Left lung (tissue), 10 donors: Measurements from ENCODE around the gene NMNAT2. TPM values are rescaled to one million over a fixed set of nuclear protein-coding genes. Genes with fewer than 3 reads are reported as not detected.

Source experiments
- ATAC-seq: fragments of 200-7000 bp; cut with Tn5 transposase; one replicate; pipeline ENCODE4 v1.9.1; 2020; ENCODE audit warnings: moderate library complexity
- DNase-seq, 4 donors: peaks; one replicate each; pipeline ENCODE4 v3.0.0-alpha.2; 2013 to 2020
- H3K27ac ChIP-seq, 2 donors: fragments of 200-600 bp; sonication (generic) in 1 of 2; one replicate each; pipeline versions ENCODE4 v1.5.0 to v1.8.0; 2020 to 2021
- H3K27me3 ChIP-seq, 2 donors: fragments of 200-600 bp; sonication (generic) in 1 of 2; one replicate each; pipeline versions ENCODE4 v1.5.0 to v1.8.0; 2020 to 2021
- H3K36me3 ChIP-seq, 2 donors: fragments of 200-600 bp; sonication (generic) in 1 of 2; one replicate each; pipeline versions ENCODE4 v1.5.0 to v1.8.0; 2020 to 2021
- H3K4me1 ChIP-seq, 2 donors: fragments of 200-600 bp; one replicate each; pipeline ENCODE4 v1.8.0; 2021
- H3K4me3 ChIP-seq, 2 donors: fragments of 200-600 bp; sonication (generic) in 1 of 2; one replicate each; pipeline versions ENCODE4 v1.5.0 to v1.8.0; 2020 to 2021; ENCODE audit warnings: mild to moderate bottlenecking in 1 of 2
- H3K9me3 ChIP-seq, 2 donors: fragments of 200-600 bp; sonication (generic) in 1 of 2; one replicate each; pipeline versions ENCODE4 v1.5.0 to v1.8.0; 2020 to 2021
- CTCF ChIP-seq, 2 donors: fragments of 200-600 bp; sonication (generic) in 1 of 2; IDR thresholded peaks; one replicate each; pipeline versions ENCODE4 v1.5.0 to v1.8.0; 2021; ENCODE audit warnings: antibody characterized with exemption in 2 of 2
- intact Hi-C, 2 donors: fragments of 100-400 bp; cut with DNase I; formaldehyde crosslinking; loops; one replicate each; pipeline versions ENCODE4 v1.11.2 to v1.14.2; 2022
- polyA plus RNA-seq, 6 donors: library from polyadenylated mRNA; unstranded; fragments of 120-200 nt; gene quantifications; one replicate each; pipeline ENCODE4 v1.2.1, GENCODE V29; 2013; ENCODE audit not compliant: insufficient read length in 6 of 6
- total RNA-seq, 2 donors: library from RNA; stranded (reverse); fragmentation: NEBNext Ultra II Directional; extraction: Animal tissue kit (Norgen Biotek cat#: 25700); gene quantifications; one replicate each; pipeline ENCODE4 v1.2.1, GENCODE V29; 2021
- donor health status: DM: no; HTN: yes; CAD: no.
- donor health status: DM: no; HTN: no; CAD: no.

Gene NMNAT2
- total and polyA plus RNA-seq, 8 donors = 1.1 to 2.9 (median 1.5) TPM

- TF ChIP-seq CTCF (IDR thresholded peaks at IDR 0.05) = no peak
- Histone ChIP-seq H3K4me3 (no peak overlapping the region), H3K27me3 (peaks cover 0 to 30% of the 10 kb centered on the region in 2 donors), H3K9me3 (no peaks in the 10 kb centered on the region), H3K36me3 (no peaks in the 10 kb centered on the region), H3K27ac (peak overlapping the region in 1 of 2 donors; percentile 88), H3K4me1 (peaks cover 0 to 15% of the 10 kb centered on the region in 2 donors)
- intact Hi-C loops = no loop called here
- no peak for DNase-seq
- ATAC-seq = peak; percentile 52
These were observed 54.2 kb downstream of the NMNAT2 start for GRCh38 chr1:183363972-183364371.

- Histone ChIP-seq H3K27me3 (peaks cover 0 to 32% of the 10 kb centered on the region in 2 donors), H3K36me3 (no peaks in the 10 kb centered on the region), H3K27ac (no peak overlapping the region), H3K9me3 (no peaks in the 10 kb centered on the region), H3K4me1 (peaks cover 0 to 15% of the 10 kb centered on the region in 2 donors), H3K4me3 (no peak overlapping the region)
- DNase-seq (no peak), ATAC-seq (no peak)
- no peak for TF ChIP-seq CTCF (IDR thresholded peaks at IDR 0.05)
- intact Hi-C loops = no loop called here
These were observed 57.1 kb downstream of the NMNAT2 start for GRCh38 chr1:183361081-183361480.

- Histone ChIP-seq H3K9me3 (no peaks in the 10 kb centered on the region), H3K27me3 (peaks cover 0 to 32% of the 10 kb centered on the region in 2 donors), H3K4me3 (no peak overlapping the region), H3K4me1 (peaks cover 0 to 15% of the 10 kb centered on the region in 2 donors), H3K27ac (no peak overlapping the region), H3K36me3 (no peaks in the 10 kb centered on the region)
- DNase-seq = no peak
- TF ChIP-seq CTCF (IDR thresholded peaks at IDR 0.05) = no peak
- intact Hi-C loops = no loop called here
- ATAC-seq = no peak
These were observed 57.7 kb downstream of the NMNAT2 start for GRCh38 chr1:183360473-183360872.

- Histone ChIP-seq H3K27ac (no peak overlapping the region), H3K4me3 (no peak overlapping the region), H3K27me3 (peaks cover 0 to 32% of the 10 kb centered on the region in 2 donors), H3K36me3 (no peaks in the 10 kb centered on the region), H3K4me1 (no peaks in the 10 kb centered on the region), H3K9me3 (no peaks in the 10 kb centered on the region)
- DNase-seq (no peak), ATAC-seq (no peak)
- TF ChIP-seq CTCF (IDR thresholded peaks at IDR 0.05) = no peak
- intact Hi-C loops = no loop called here
These were observed 61.5 kb downstream of the NMNAT2 start for GRCh38 chr1:183356534-183357182.

GRCh38 chr1:183355797-183356196, 62.4 kb downstream of the NMNAT2 start:
- H3K4me3 ChIP-seq = no peak overlapping the region
- H3K27me3 ChIP-seq = peaks cover 0 to 26% of the 10 kb centered on the region in 2 donors
- intact Hi-C loops = no loop called here
- no peaks in the 10 kb centered on the region for H3K9me3 ChIP-seq
- no peaks in the 10 kb centered on the region for H3K36me3 ChIP-seq
- no peak for ATAC-seq
- no peak for TF ChIP-seq CTCF (IDR thresholded peaks at IDR 0.05)
- no peak overlapping the region for H3K27ac ChIP-seq
- H3K4me1 ChIP-seq = no peaks in the 10 kb centered on the region
- no peak for DNase-seq
